GM21723 (cell line): ENCODE results near the gene STK40.

Source experiments
- ATAC-seq: cut with Tn5 transposase; IDR thresholded peaks from one replicate; pipeline ENCODE4 v1.9.1; 2021; ENCODE audit warnings: mild to moderate bottlenecking, moderate library complexity; ENCODE audit not compliant: unreplicated experiment

The STK40 gene

GRCh38 chr1:36346741-36347370, 38.9 kb downstream of the STK40 start:
- ATAC-seq, result no peak

DNA sequence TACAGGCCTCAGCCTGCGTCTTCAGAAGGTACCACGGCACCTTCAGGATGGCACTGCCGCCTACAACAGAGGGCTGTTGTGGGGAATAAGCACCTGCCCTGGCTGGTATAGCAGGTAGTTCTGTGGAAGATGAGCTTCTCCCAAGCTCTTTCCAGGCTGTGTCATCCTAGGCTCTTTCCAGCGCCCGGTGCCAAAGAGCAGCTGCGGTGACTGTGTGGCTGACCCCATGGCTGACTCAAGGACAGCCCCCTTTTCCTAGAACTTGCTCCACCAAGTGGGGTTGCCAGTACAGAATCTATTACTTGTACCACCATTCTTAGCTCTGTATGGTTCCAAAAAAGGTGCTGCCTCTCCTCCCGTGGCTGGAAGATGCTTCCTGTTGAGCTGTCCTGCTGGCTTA, 40.4 kb downstream of the STK40 start:
- ATAC-seq, result no peak

DNA sequence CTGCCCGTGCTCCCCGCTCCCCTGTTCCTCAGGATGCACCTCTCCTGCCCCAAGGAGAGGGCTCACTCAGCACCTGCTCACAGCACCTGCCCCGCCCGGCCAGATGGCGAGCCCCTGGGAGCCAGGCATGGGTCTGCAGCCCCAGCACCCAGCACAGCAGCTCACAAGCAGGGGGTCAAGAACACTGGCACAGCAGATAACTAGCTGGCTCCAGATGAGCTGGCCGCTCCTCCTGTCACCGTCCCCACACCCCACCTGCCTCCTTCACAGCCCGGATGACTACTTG, 41.4 kb downstream of the STK40 start:
- no peak for ATAC-seq

DNA sequence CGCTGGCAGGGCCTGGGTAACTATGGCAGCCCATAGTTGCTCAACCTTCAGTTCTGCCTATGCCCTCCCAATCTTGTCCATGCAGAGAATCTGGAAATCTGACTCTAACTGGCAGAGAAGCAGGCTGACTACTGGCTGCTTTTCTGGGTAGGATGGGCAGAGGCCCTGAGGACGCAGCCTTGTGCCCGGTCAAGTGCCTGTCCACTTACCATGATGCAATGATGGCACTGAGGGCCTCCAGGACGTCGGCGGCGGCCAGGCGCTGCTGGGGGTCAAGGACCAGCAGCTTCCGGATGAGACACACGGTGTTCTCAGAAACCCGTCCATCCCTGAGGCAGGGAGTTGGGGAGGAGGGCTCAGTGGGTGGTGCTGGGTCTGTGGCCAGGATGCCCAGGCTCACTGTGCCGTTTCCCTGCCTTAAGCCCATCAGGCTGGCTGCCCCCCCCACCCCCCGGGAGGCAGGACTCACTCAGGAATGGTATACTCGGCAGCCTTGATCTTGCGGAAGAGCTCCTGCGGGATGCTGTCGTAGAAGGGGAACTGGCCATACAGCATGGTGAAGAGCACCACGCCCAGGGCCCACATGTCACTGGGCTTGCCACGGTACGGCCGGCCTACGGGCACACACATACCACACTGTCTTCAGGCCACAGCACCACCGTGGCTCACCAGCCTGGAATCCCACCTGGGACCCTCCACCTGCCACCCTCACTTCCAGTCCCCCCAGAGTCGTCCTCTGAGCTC, 41.9 kb downstream of the STK40 start:
- ATAC-seq, result no peak

GRCh38 chr1:36342426-36343185, 43.1 kb downstream of the STK40 start:
- no peak for ATAC-seq

GRCh38 chr1:36341626-36342320, 44.0 kb downstream of the STK40 start:
- no peak for ATAC-seq

DNA sequence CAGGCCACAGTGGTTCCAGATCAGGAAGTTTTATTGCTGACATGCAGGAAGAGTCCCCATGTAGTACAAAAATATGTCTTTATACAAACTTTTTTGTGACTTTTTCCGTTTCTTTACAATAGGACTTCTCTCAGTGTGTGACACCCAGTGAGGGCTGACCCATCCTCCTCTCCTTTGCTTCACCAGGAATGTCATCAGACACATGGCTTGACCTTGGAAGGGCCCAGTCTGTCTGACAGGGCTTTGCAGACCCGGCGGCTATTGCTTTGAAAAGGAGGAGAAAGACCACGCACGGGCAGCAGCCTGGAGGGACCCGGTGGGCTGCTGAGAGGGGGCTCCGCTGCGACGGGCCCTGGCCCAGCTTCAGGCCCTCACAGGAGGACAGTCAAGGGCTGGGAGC, 46.1 kb downstream of the STK40 start:
- ATAC-seq, result no peak

GRCh38 chr1:36339215-36339614, 46.5 kb downstream of the STK40 start:
- no peak for ATAC-seq

GRCh38 chr1:36337830-36338229, 47.9 kb downstream of the STK40 start:
- ATAC-seq, result no peak

GRCh38 chr1:36330940-36331339, 54.8 kb downstream of the STK40 start:
- ATAC-seq, result no peak

DNA sequence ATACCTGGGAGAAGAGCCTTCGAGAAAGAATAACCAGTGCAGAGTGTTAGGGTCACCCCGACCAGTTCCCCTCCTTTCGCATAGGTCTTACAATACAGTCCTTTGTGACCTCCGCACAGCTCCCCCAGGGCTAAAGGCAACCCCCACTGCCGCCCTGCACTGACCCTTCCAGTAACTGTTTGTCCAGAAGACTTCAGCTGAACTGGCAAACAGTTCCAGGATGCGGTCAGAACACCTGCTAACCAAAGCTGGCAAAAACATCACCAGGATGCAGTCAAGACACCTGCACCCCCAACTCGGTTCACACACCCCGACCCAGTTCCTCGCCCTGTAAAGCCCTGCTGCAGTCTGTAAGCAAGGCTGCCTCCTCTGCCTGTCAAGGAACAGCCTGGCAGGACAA, 55.9 kb downstream of the STK40 start:
- no peak for ATAC-seq

DNA sequence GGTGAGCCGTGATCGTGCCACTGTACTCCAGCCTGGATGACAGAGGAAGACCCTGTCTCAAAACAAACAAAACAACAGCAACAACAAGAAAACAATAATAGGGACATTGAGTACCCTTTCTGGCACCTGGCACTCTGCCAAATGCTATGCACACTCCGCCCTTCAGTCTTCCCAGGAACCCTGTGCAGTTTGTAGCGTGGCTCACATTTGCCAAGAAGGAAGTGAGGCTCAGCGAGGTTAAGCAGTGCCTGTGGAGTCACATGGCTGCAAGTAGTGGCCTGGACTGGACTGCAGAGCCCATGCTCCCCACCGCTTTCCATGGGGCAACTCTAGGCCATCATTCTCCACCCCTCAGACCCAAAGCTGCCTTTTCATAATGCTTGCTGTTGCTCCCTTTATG, 57.0 kb downstream of the STK40 start:
- ATAC-seq, result no peak

DNA sequence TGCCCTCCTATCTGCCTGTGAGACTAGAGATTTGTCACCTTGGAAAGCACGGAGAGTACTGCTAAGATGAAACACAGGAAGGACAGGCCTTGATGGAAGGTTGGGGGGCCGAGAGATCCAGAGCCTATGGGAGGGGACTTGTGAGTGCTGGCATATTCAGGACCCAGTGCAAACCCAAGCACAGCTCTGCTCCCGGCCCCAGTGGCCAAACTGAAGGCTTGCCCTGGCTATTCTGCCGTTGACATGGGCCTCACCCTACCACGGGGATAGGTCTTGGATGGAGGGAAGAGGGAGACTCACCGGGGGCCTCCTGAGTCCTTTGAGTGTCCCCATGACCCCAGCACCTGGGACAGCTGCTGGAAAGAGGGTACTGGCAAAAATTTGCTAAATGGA, 57.6 kb downstream of the STK40 start:
- no peak for ATAC-seq

GRCh38 chr1:36327421-36328087, 58.2 kb downstream of the STK40 start:
- no peak for ATAC-seq

- no peak for ATAC-seq
Measured at GRCh38 chr1:36326499-36326898, 59.2 kb downstream of the STK40 start.

DNA sequence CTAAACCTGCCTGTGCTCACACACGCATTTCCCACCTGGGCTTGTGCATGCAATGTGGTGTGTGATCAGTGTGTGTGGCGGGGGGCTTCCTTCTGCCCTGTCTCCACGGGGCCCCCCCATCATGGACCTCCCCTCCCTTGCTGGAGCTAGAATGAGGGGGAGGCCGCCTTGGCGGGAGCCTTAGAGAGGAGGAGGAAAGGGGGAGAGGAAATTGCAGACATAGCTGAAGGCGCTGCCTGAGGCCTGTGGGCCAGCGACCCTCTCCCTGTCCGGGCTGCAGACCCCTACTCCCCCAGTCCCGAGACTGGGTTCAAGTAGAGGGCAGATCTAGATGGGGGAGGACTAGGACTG, 61.4 kb downstream of the STK40 start:
- no peak for ATAC-seq

DNA sequence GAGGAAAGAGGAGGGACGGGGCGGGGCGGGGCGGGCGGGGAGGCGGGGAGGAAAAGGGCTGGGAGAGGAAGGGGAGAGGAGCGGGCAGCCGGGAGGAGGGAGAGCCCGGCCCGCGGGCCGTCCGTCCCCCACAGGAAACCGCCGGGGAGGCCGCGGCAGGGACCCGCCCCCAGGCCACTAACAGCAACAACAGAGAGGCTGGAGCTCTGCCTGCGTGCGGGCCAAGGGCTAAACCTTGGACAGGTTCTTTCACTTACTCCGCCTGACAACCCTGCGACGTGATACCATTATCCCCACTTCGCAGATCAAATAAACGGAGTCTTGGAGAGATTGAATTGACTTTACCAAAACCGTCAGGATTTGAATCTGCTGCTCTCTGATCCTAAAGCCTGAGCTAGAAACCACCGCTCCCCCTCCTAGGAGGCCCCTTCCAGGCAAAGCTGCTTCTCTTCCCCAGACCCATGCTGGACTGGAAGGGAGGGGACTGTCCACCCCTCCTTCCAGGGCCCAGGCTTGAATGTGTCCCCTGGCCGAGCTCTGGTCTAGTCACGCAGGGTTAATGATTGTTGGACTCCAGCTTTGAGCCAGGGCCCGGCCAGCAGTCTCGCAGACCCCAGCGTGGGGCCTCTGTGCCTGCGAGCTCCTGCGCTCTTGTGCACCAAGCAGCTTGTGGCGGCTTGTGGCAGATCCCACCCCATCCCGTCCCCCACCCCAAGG, 61.9 kb downstream of the STK40 start, which contains the start of gene EVA1B:
TSS of gene EVA1B (minus strand) at position 10 of the 717 bp plus-strand sequence. CDS start 608 bp downstream, outside the sequence.
- peak; percentile 51 for ATAC-seq

DNA sequence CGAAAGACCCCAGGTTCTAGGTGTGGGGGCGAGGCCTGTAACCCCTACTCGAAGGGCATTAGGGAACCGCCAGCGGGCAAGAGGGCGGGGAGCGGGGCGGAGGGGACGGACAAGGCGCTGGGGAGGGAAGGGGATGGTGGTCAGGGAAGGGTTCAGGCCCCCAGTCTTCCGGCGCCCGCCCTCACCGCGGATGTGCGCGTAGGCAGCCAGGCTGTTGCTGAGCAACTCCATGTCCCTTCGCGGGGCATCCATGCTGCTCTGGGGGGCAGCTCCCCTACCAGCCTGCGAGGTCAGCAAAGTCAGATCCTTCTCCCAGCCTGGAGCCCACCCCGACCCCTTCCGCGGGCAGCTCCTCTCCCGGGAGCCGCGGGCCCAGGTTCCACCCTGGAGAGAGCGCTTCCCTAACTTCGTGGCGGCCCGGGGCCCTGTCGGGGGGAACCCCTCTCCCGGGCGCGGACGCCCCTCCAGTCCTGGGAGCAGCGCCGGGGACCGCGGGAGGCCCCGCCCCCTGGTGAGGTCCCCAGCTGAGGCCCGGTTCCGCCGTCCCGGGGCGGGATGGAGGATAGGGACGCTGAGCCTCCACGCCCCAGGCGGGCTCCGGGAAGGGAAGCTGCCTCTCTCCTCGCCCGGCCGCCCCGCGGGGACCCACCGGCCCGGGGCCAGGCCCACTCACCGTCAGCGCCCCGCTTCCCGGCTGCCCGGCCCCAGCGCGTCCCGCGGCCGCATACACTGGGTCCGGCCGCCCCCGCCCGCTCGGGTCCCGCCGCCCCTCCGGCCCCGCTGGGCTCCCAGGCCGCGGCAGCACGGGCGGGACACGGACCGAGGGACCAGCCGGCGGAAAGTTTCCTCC, 62.7 kb downstream of the STK40 start:
- peak; percentile 20 for ATAC-seq

DNA sequence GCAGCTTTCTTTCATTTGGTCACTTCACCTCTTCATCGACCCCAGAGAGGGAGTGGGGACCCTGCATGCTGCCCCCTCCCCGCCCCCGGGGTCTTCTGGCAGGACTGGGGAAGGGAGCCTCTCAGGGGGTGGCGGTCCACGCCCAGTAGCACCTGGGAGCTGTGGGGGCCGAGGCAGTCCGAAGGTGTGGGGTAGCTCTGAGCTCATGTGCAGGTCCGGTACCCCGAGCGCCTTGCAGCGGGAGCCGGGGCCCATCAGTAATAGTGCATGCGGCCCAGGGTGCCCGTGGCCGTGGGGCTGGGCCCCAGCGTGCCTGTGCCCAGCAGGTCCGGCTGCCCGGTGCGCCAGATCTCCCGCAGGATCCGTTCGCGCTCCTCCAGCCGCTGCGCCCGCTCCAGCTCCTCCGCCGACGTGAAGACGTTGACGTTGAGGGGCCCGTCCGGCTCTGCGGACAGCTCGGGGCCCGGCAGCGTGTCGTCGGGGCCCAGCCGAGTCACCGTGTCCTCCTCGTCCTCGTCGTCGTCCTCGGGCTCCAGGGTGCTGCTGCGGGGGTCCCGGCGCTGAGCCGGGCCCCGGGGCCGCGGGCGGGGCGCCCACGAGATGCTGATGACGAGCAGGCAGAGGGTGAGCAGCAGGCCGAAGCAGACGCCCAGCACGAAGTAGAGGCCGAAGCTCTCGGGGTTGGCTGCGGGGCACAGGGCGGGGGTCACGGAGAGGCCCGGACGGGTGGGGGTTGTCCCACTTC, 63.5 kb downstream of the STK40 start:
- no peak for ATAC-seq
